IPS-NIHi11 (cell line): ENCODE measurements around the gene CDO1.
"Not testable (repeated sequence)": the region's sequence is repeated elsewhere in the genome, so short reads cannot be mapped to it uniquely, and the experiment has no call there.

ENCODE experiments used
- DNase-seq: peaks from one replicate; pipeline ENCODE4 v3.0.0; 2012; ENCODE audit warnings: mixed read lengths, low spot score

The CDO1 gene

GRCh38 chr5:115829913-115830312, 13.5 kb upstream of the CDO1 start:
- DNase-seq: no peak

DNA sequence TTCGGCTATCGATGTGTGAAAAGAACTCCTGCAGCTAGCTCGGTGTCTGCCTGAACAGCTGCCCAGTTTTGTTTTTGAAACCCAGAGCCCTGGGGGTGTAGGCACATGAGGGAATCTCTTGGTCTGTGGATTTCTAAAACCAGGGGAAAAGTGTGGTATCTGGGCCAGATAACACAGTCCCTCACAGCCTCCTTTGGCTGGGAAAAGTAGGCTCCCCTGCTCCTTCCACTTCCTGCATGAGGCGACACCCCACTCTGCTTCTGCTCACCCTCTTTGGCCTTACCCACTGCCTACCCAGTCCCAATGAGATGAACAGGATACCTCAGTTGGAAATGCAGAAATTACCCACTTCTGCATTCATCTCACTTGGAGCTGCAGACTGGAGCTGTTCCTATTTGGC, 9.5 kb upstream of the CDO1 start:
- DNase-seq: no peak

GRCh38 chr5:115824983-115825382, 8.5 kb upstream of the CDO1 start:
- DNase-seq: not testable (repeated sequence)

- no peak for DNase-seq
These were observed 4.4 kb upstream of the CDO1 start for GRCh38 chr5:115820846-115821245.

GRCh38 chr5:115818821-115819220, 2.4 kb upstream of the CDO1 start:
- no peak for DNase-seq

- no peak for DNase-seq
These were observed 927 bp upstream of the CDO1 start for GRCh38 chr5:115817386-115817785.

- DNase-seq: peak; percentile 26
These were observed 700 bp downstream of the CDO1 start for GRCh38 chr5:115815693-115816225.

GRCh38 chr5:115815006-115815692, 1.3 kb downstream of the CDO1 start:
- peak; percentile 10 for DNase-seq

DNA sequence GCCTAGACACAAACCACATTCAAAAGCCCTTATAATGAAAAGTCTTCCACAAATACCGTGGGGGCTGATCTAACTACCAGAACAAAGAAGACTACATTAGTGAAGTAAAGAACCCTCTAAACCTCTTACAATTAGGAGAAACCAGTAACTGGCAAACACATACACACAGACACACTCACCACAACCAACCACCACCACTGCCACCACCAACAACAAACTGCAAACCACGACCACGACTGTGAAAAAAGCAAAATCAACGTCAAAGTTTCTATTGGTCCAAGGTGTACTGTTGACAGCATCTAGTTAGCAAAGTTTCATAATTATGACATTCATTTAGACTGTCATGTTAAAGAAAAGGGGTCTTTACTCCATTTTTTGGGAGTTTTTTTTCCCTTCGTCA, 2.7 kb downstream of the CDO1 start:
- DNase-seq: no peak

- no peak for DNase-seq
These were observed 4.1 kb downstream of the CDO1 start for GRCh38 chr5:115812372-115812771.

- no peak for DNase-seq
These were observed 5.1 kb downstream of the CDO1 start for GRCh38 chr5:115811406-115811805.

- no peak for DNase-seq
These were observed 5.7 kb downstream of the CDO1 start for GRCh38 chr5:115810761-115811160.

- no peak for DNase-seq
These were observed 6.5 kb downstream of the CDO1 start for GRCh38 chr5:115809946-115810345.

GRCh38 chr5:115808066-115808465, 8.4 kb downstream of the CDO1 start:
- not testable (repeated sequence) for DNase-seq

DNA sequence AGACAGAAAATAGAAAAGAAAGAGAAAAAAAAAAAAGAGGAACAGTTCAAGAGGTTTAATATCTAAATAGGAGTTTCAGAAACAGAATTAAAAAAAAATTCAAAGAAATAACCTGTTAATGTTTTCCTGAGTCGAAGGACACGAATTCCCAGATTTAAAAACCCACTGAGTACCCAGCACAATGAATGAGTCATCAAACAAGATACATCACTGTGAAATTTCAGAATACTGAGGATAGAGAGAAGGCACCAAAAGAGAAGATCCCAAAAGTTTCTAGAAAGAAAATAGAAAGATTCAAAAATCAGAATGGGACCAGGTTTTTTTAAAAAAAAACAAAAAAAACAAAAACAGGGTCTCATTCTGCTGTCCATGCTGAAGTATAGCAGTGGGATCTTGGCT, 8.8 kb downstream of the CDO1 start:
- DNase-seq: no peak

- no peak for DNase-seq
These were observed 9.3 kb downstream of the CDO1 start for GRCh38 chr5:115806986-115807653.

DNA sequence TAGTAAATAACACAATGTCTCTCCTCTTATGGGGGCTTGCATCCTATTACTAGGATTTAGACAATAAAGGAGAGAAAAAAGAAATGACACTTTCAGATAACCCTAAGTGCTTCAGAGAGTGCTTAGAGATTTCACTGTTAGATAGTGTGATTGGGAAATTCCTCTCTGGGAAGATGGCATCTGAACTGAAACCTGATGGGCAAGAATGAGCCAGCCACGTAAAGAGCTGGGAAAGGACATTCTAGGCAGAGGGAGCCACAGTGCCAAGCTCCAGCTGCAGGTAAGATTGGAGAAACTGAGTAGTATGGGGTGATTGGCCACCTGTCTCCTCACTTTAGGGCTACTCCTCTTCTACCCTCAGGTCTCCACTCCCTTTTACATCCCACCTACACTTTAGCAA, 14.5 kb downstream of the CDO1 start:
- DNase-seq: no peak

GRCh38 chr5:115801152-115801551, 15.3 kb downstream of the CDO1 start:
- DNase-seq: no peak

DNA sequence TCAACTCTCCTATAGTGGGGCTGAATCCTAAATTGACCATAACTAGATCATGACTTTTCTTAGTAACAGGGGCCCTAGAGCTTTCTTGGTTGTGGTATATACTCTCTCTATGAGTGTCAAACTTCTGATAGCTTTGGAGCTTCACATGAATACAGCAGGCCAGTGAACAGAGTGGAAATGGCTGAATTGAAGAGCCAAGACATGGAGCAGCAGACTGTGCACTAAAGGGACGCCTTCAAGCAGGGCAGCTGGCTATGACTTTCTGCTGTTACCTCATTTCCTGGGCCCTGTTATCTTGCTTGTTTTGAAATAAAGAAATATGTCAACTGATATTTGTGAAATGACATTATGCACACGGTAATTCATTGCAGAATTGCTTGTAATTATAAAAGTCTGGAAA, 16.4 kb downstream of the CDO1 start:
- DNase-seq: no peak

- DNase-seq: no peak
These were observed 18.2 kb downstream of the CDO1 start for GRCh38 chr5:115798252-115798651.

- DNase-seq: no peak
These were observed 19.8 kb downstream of the CDO1 start for GRCh38 chr5:115796656-115797055.

- DNase-seq: no peak
These were observed 20.8 kb downstream of the CDO1 start for GRCh38 chr5:115795700-115796099.

DNA sequence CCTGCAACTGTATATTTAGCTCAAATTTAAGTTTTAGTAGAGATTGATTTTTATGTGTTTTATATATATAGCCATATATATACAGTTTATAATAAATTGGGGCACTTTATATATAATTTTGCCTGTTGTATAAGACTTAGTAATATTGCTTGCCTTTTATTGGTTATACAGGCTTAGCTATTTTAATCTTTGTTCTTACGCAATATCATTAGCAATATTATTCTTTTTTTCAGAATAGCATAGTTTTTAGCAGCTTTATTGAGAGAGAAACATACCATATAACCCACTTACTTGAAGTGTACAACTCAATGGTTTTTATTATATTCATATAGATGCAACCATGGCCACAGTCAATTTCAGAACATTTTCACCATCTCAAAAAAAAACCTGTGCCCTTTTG, 28.0 kb downstream of the CDO1 start:
- no peak for DNase-seq

DNA sequence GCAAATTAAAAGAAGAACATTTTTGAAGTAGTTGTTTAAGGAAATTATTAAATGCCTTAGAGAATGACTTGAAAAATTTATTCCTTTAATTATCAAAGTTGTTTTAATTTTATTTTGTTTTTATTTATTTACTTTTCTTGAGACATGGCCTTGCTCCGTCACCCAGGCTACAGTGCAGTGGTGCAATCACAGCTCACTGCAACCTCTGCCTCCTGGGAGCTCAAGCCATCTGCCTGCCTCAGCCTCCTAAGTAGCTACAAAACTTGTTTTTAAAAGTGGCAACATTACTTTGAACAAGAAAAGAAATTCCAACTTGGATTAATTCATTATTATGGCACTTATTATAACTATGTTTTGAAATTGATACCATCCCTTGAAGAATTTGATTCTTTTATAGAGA, 29.0 kb downstream of the CDO1 start:
- DNase-seq: no peak
